Measurements from ENCODE around the gene TIMP2.

Gene TIMP2

GRCh38 chr17:78804777-78805176 is 120.4 kb downstream of the TIMP2 start:
- no peak for DNase-seq

GRCh38 chr17:78803186-78803845 is 121.9 kb downstream of the TIMP2 start:
- no peak for DNase-seq
